ENCODE results near the gene KIFAP3. TPM values are rescaled to one million over a fixed set of nuclear protein-coding genes. Genes with fewer than 3 reads are reported as not detected.

KIFAP3 gene
- total RNA-seq, 2 experiments from 2014 or later: 14.0 to 14.7 TPM

DNA sequence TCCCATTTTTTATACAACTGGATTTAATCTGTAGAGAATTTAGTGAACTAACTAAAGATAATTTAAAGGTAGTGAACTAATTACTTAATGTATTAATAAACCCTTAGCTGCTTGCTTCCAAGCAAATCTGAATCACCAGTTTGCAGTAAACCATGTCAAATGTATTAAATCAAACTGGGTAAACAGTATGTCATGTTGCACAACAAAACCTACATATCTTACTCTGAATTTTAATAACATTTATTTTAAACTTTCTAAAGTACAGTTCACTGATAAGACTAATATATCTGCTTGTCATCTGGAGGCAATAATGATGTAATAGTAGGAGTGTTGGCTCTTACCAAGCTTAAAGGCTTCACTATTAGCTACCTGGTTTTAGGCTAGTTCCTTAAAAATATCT is 128.3 kb downstream of the KIFAP3 start:
- Mint-ChIP-seq H3K27me3 (no peaks in the 10 kb centered on the region), H3K36me3 (ENCODE audit: low read depth) (no peaks in the 10 kb centered on the region), H3K4me3 (no peak overlapping the region), H3K27ac (no peak overlapping the region), H3K4me1 (ENCODE audit: low read depth) (no peaks in the 10 kb centered on the region), H3K9me3 (no peaks in the 10 kb centered on the region)
- DNase-seq: no peak
- intact Hi-C loops (cut with micrococcal nuclease): no loop called here
- ChIA-PET POLR2A (no interaction called here), CTCF (no interaction called here)
- no peak for ATAC-seq
- no peak for TF ChIP-seq CTCF (IDR thresholded peaks at IDR 0.05)

- ATAC-seq (no peak), DNase-seq (no peak)
- no peak overlapping the region for H3K27ac Mint-ChIP-seq
- TF ChIP-seq CTCF (IDR thresholded peaks at IDR 0.05): no peak
- intact Hi-C loops (cut with micrococcal nuclease): no loop called here
- H3K27me3 Mint-ChIP-seq: no peaks in the 10 kb centered on the region
- ChIA-PET POLR2A (no interaction called here), CTCF (interaction anchor here (1.3 kb wide), 1 partner anchor 9 kb away, joined by 4 read pairs; no protein-coding TSS in a partner anchor)
- H3K4me1 Mint-ChIP-seq (ENCODE audit: low read depth): no peaks in the 10 kb centered on the region
- no peaks in the 10 kb centered on the region for H3K9me3 Mint-ChIP-seq
- H3K4me3 Mint-ChIP-seq: no peak overlapping the region
- no peaks in the 10 kb centered on the region for H3K36me3 Mint-ChIP-seq (ENCODE audit: low read depth)
Measured at GRCh38 chr1:169945181-169945580, 129.3 kb downstream of the KIFAP3 start.

- no peak for TF ChIP-seq CTCF (IDR thresholded peaks at IDR 0.05)
- H3K36me3 Mint-ChIP-seq (ENCODE audit: low read depth): no peaks in the 10 kb centered on the region
- intact Hi-C loops (cut with micrococcal nuclease): no loop called here
- DNase-seq (no peak), ATAC-seq (no peak)
- no peak overlapping the region for H3K27ac Mint-ChIP-seq
- H3K4me1 Mint-ChIP-seq (ENCODE audit: low read depth): no peaks in the 10 kb centered on the region
- ChIA-PET POLR2A (no interaction called here), CTCF (interaction anchor here (1.3 kb wide), 1 partner anchor 8 kb away, joined by 4 read pairs; no protein-coding TSS in a partner anchor)
- no peaks in the 10 kb centered on the region for H3K9me3 Mint-ChIP-seq
- H3K27me3 Mint-ChIP-seq: no peaks in the 10 kb centered on the region
- H3K4me3 Mint-ChIP-seq: no peak overlapping the region
Measured at GRCh38 chr1:169944621-169945020, 129.9 kb downstream of the KIFAP3 start.

- no peaks in the 10 kb centered on the region for H3K4me1 Mint-ChIP-seq (ENCODE audit: low read depth)
- ChIA-PET CTCF (interaction anchor here (1.3 kb wide), 1 partner anchor 8 kb away, joined by 4 read pairs; no protein-coding TSS in a partner anchor), POLR2A (no interaction called here)
- H3K9me3 Mint-ChIP-seq: no peaks in the 10 kb centered on the region
- no peaks in the 10 kb centered on the region for H3K36me3 Mint-ChIP-seq (ENCODE audit: low read depth)
- no peaks in the 10 kb centered on the region for H3K27me3 Mint-ChIP-seq
- DNase-seq (no peak), ATAC-seq (no peak)
- no peak for TF ChIP-seq CTCF (IDR thresholded peaks at IDR 0.05)
- intact Hi-C loops (cut with micrococcal nuclease): no loop called here
- no peak overlapping the region for H3K27ac Mint-ChIP-seq
- no peak overlapping the region for H3K4me3 Mint-ChIP-seq
Measured at GRCh38 chr1:169943963-169944526, 130.4 kb downstream of the KIFAP3 start.

DNA sequence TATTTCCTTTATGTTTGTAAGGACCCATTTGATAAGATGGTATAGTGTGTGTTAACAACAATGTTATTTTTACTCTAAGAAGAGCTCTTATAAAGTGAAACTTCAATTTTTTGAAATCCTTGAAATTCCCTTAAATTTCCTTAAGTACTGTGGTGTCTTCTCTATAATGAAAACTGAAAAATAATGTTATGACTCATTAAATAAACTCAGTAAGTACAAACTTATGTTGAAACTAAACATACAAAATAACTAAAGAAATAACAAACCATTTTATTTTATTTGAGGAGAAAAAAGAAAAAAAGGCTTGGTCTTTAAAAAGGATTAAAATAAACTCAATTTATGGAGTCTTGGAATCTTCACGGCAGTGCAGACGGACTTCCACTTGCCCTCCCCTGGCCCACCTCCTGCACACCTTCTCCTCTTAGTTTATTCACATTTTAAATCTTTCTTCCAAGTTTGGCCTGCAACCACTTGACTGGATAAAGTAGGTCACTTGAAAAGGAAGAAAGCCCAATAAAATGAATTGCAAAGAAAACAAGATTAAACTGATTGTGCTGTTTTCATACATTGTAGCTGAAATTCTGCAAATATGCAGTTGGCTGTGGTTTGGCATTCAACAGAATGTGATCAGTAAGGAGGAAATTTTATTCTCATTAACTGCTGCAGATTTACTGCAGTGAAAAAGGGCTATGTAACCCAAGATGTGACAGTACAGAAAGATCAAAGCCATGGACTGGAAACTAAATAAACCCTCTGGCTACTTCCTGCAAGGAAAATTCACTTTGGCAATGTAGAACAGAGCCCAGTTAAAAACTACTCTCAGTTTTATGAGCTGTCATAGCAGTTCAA is 132.3 kb downstream of the KIFAP3 start:
- ATAC-seq (no peak), DNase-seq (no peak)
- Mint-ChIP-seq H3K36me3 (ENCODE audit: low read depth) (no peaks in the 10 kb centered on the region), H3K9me3 (no peaks in the 10 kb centered on the region), H3K27ac (no peak overlapping the region), H3K4me1 (ENCODE audit: low read depth) (no peaks in the 10 kb centered on the region), H3K27me3 (no peaks in the 10 kb centered on the region), H3K4me3 (no peak overlapping the region)
- ChIA-PET CTCF (no interaction called here), POLR2A (no interaction called here)
- no peak for TF ChIP-seq CTCF (IDR thresholded peaks at IDR 0.05)
- intact Hi-C loops (cut with micrococcal nuclease): no loop called here
